Stimulated activated memory B cell treated with anti-CD40 and anti-IgM and Interleukin-4, amounts not matched to agents 10 μg/mL and 1 μg/mL and 100 μg/mL, for 72 hours (primary cell): ENCODE measurements around the gene STX8.
"Not testable (repeated sequence)": the region's sequence is repeated elsewhere in the genome, so short reads cannot be mapped to it uniquely, and the experiment has no call there.

Source experiments
- ATAC-seq: fragments of 150-1000 bp; cut with Tn5 transposase; 2 replicates; pipeline ENCODE4 v1.10.0; 2021
- H3K27ac Mint-ChIP-seq: one replicate; pipeline ENCODE4 v1.8.0; 2022; ENCODE audit warnings: mild to moderate bottlenecking, mixed read lengths
- H3K27me3 Mint-ChIP-seq: one replicate; pipeline ENCODE4 v1.8.0; 2022; ENCODE audit warnings: mixed read lengths
- H3K36me3 Mint-ChIP-seq: one replicate; pipeline ENCODE4 v1.8.0; 2022; ENCODE audit warnings: mixed read lengths
- H3K4me1 Mint-ChIP-seq: one replicate; pipeline ENCODE4 v1.8.0; 2022; ENCODE audit warnings: mixed read lengths
- H3K4me3 Mint-ChIP-seq: one replicate; pipeline ENCODE4 v1.8.0; 2022; ENCODE audit warnings: mild to moderate bottlenecking, moderate library complexity, mixed read lengths
- H3K9me3 Mint-ChIP-seq: one replicate; pipeline ENCODE4 v1.8.0; 2022; ENCODE audit warnings: mixed read lengths

The STX8 gene

DNA sequence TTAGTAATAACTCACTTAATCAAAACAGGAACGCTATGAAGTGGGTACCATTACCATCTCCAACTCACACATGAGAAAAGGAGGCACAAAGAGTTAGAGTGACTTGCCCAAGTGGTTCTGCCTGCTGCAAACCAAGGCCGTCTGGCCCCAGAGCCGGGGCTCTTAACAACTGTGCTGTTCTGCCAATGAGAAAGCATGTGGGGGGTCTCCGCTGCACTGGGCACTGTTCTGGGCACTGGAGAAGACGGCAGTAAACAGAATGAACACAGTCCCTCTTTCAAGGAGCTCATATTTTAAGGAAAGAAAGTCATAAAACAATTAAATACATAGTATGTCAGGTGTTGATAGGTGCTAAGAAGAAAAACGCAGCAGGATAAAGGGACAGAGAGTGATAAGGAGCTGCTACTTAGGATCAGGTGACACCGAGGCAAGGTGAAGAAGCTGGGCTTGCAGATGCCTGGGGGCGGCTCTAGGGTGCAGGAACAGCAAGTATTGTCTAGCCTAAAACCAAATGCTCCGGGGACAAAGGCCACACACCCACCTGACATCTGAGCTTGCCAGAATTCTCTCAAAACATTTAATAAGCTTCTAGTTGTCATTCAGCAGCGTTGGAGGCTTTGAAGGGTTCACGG, 6.5 kb downstream of the STX8 start:
- Mint-ChIP-seq H3K4me1 (peaks cover 41% of the 10 kb centered on the region), H3K9me3 (peaks cover 6% of the 10 kb centered on the region), H3K4me3 (no peak overlapping the region), H3K36me3 (peaks cover 45% of the 10 kb centered on the region), H3K27ac (no peak overlapping the region), H3K27me3 (no peaks in the 10 kb centered on the region)
- no peak for ATAC-seq

DNA sequence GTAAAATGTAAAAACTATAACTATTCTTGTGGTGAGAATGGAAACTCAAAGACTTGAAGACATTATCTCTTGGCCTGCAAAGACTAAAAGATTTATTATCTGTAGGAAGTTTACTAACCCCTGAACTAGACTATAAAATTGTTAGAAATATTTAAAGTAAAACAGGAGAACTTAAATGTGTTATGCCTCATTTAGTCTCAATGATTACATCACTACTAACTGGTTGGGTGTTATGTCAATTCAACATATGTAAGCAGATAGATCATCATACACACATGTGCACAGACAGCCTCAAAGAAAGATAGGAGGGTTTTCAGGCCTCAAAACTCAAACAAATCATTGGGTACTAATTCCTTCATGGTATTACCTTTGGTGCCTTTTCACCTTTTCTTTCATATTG, 7.6 kb downstream of the STX8 start:
- ATAC-seq: no peak
- peaks cover 8% of the 10 kb centered on the region for H3K9me3 Mint-ChIP-seq
- peaks cover 34% of the 10 kb centered on the region for H3K4me1 Mint-ChIP-seq
- H3K36me3 Mint-ChIP-seq: peaks cover 56% of the 10 kb centered on the region
- no peak overlapping the region for H3K4me3 Mint-ChIP-seq
- no peaks in the 10 kb centered on the region for H3K27me3 Mint-ChIP-seq
- no peak overlapping the region for H3K27ac Mint-ChIP-seq

DNA sequence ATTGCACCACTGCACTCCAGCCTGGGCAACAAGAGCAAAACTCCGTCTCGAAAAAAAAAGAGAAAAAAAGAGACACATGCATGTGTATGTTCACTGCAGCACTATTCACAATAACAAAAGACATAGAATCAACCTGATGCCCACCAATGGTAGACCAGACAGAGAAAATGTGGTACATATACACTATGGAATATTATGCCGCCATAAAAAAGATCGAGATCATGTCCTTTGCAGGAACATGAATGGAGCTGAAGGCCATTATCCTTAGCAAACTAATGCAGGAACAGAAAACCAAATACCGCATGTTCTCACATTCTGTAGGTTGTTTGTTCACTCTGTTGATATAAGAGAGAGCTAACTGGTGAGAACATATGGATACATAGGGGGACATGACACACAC, 8.9 kb downstream of the STX8 start:
- not testable (repeated sequence) for ATAC-seq, H3K27me3 Mint-ChIP-seq, H3K4me3 Mint-ChIP-seq, H3K27ac Mint-ChIP-seq, H3K9me3 Mint-ChIP-seq
- Mint-ChIP-seq H3K36me3 (peaks cover 65% of the 10 kb centered on the region), H3K4me1 (peaks cover 34% of the 10 kb centered on the region)

DNA sequence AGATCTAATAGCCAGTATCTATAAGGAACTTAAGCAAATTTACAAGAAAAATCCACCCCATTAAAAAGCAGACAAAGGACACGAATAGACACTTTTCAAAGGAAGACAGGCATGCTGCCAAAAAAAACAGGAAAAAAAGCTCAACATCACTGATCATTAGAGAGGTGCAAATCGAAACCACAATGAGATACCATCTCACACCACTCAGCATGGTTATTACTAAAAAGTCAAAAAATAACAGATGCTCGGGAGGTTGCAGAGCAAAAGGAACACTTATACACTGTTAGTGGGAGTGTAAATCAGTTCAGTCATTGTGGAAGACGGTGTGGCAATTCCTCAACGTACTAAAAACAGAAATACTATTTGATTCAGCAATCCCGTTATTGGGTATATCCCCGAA, 9.6 kb downstream of the STX8 start:
- H3K27me3 Mint-ChIP-seq: no peaks in the 10 kb centered on the region
- no peak for ATAC-seq
- no peak overlapping the region for H3K27ac Mint-ChIP-seq
- H3K4me1 Mint-ChIP-seq: peaks cover 34% of the 10 kb centered on the region
- peaks cover 8% of the 10 kb centered on the region for H3K9me3 Mint-ChIP-seq
- no peak overlapping the region for H3K4me3 Mint-ChIP-seq
- peaks cover 65% of the 10 kb centered on the region for H3K36me3 Mint-ChIP-seq

DNA sequence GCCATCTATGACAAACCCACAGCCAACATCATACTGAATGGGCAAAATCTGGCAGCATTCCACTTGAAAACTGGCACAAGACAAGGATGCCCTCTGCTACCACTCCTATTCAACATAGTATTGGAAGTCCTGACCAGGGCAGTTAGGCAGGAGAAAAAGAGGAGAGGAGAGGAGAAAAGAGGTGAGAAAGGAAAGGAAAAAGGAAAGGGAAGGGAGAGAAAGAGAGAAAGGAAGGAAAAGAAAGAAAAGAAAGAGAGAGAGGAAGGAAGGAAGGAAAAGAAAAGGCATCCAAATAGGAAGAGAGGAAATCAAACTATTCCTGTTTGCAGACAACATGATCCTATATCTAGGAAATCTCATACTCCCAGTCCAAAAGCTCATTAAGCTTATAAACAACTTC, 11.5 kb downstream of the STX8 start:
- ATAC-seq: no peak
- Mint-ChIP-seq H3K36me3 (peaks cover 55% of the 10 kb centered on the region), H3K9me3 (peaks cover 8% of the 10 kb centered on the region), H3K4me1 (peaks cover 34% of the 10 kb centered on the region), H3K27me3 (no peaks in the 10 kb centered on the region), H3K27ac (no peak overlapping the region), H3K4me3 (no peak overlapping the region)

DNA sequence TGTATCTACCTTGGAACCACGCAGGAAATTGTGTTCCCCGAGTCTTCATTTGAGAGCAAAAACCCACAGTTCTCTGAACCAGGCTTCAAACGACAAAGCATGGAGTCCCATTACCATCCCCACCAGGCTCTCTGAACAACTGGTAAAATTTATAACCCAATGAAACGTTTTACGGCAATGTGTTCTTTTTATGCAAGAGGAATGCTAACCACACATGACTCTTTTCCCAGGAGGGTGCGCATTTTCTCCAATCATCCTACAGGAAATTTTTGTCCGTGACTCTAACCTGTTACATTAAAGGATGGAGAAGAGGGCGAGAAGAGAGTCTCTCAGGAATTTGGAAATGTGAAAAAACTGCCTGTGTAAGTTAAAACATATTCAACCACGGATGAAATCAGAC, 17.8 kb downstream of the STX8 start:
- Mint-ChIP-seq H3K4me1 (no peaks in the 10 kb centered on the region), H3K27ac (no peak overlapping the region), H3K9me3 (no peaks in the 10 kb centered on the region), H3K4me3 (no peak overlapping the region), H3K27me3 (no peaks in the 10 kb centered on the region), H3K36me3 (peaks cover 34% of the 10 kb centered on the region)
- ATAC-seq: no peak

DNA sequence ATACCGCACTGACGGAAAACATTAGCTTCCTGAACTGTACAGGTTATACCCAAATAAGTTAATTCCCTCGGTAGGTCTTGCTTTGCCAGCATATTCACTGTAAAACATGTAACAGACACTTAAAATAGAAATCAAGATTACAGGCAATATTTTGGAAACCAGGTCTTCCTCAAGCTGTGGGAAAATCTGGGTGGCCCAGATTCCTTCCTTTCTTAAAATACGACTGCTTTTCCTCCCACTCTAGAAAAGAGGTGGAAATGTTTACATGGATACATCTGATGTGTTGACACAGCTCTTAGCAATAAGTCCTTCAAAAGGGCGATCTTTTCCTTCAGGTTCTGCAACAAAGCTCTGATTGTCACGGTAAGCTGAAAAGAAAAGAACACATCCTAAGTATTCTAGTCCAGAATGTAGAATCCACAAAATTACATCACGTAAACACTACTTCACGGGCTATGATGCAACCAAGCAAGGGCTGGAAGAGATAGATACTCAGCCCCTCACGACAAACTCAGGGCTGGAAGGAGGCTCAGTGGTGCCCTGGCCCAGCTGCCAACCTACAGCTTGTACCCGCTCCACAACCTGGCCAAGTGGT, 18.4 kb downstream of the STX8 start:
- no peak overlapping the region for H3K27ac Mint-ChIP-seq
- H3K4me3 Mint-ChIP-seq: no peak overlapping the region
- no peaks in the 10 kb centered on the region for H3K9me3 Mint-ChIP-seq
- peaks cover 29% of the 10 kb centered on the region for H3K36me3 Mint-ChIP-seq
- no peaks in the 10 kb centered on the region for H3K27me3 Mint-ChIP-seq
- ATAC-seq: no peak
- H3K4me1 Mint-ChIP-seq: no peaks in the 10 kb centered on the region

DNA sequence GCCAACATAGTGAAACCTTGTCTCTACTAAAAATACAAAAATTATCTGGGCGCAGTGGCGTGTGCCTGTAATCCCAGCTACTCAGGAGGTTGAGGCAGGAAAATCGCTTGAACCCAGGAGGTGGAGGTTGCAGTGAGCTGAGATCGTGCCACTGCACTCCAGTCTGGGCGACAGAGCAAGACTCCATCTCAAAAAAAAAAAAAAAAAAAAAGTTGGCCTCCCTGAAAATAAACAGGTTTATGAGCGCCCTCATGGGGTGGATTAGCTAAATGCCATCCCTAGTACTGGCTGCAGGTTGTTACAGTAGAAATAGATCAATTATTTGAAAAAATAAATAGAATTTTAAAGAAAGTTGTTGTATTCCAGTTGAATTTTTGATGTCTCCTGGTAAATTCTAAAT, 20.9 kb downstream of the STX8 start:
- H3K4me3 Mint-ChIP-seq, H3K27me3 Mint-ChIP-seq, H3K4me1 Mint-ChIP-seq, H3K27ac Mint-ChIP-seq, ATAC-seq, H3K9me3 Mint-ChIP-seq: not testable (repeated sequence)
- peaks cover 42% of the 10 kb centered on the region for H3K36me3 Mint-ChIP-seq

DNA sequence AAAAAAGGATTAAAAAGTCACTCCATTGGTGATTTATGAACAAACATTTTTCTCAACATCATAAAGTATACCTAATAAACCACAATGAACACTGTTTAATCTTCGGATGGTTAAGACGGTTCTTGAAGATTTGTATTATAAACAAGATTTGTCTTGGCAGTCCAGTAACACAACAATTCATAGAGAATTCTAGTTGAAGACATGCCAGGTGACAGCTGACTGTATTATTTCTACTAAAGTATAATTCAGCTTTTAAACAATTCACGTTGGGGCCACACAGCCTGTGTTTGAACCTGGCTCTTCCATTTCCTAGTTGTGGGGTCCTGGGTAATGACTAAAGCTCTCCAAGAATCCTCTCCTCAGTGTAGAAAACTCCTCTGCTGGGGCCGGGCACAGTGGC, 22.0 kb downstream of the STX8 start:
- no peaks in the 10 kb centered on the region for H3K27me3 Mint-ChIP-seq
- no peaks in the 10 kb centered on the region for H3K9me3 Mint-ChIP-seq
- ATAC-seq: no peak
- H3K27ac Mint-ChIP-seq: no peak overlapping the region
- H3K4me1 Mint-ChIP-seq: no peaks in the 10 kb centered on the region
- H3K36me3 Mint-ChIP-seq: peaks cover 44% of the 10 kb centered on the region
- H3K4me3 Mint-ChIP-seq: no peak overlapping the region

DNA sequence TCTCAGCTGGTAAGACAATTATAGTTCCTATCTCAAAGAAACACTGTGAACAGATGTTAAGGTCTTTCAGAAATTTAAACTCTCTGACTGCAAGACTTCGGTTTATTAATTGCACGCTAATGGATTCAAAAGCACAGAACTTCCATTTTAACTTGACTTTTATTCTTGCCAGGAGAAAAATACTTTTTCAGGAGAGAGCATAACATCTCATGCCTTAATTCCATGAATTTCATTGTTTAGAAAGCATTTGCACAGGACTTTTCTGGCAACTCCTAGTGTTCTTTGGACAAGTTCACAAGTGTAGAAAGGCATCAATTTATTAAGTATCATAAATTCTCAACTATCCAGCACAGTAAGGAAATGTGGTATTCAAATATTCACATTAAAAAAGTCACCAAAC, 22.4 kb downstream of the STX8 start:
- ATAC-seq: no peak
- Mint-ChIP-seq H3K27ac (no peak overlapping the region), H3K27me3 (no peaks in the 10 kb centered on the region), H3K4me3 (no peak overlapping the region), H3K4me1 (no peaks in the 10 kb centered on the region), H3K9me3 (no peaks in the 10 kb centered on the region), H3K36me3 (peaks cover 40% of the 10 kb centered on the region)

DNA sequence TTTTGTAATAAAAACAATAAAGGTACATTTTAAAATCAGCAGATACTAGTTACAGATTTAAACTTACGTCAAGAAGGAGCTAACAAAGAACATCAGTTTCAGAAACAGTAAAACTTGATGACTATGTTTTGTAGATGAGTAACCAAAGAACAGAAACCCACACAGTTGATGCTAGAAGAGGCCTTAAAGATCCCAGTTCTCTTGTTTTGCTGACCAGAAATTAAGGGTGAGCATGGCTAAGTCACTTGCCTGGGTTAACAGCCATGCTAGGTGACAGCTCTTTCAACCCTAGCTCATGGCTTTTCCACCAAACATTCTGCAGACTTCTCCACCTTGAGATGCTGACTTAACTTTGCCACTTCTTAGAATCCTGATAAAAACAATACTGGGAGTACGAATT, 26.4 kb downstream of the STX8 start:
- H3K4me1 Mint-ChIP-seq: no peaks in the 10 kb centered on the region
- H3K36me3 Mint-ChIP-seq: peaks cover 33% of the 10 kb centered on the region
- no peaks in the 10 kb centered on the region for H3K27me3 Mint-ChIP-seq
- H3K9me3 Mint-ChIP-seq: no peaks in the 10 kb centered on the region
- H3K27ac Mint-ChIP-seq: no peak overlapping the region
- ATAC-seq: no peak
- no peak overlapping the region for H3K4me3 Mint-ChIP-seq

DNA sequence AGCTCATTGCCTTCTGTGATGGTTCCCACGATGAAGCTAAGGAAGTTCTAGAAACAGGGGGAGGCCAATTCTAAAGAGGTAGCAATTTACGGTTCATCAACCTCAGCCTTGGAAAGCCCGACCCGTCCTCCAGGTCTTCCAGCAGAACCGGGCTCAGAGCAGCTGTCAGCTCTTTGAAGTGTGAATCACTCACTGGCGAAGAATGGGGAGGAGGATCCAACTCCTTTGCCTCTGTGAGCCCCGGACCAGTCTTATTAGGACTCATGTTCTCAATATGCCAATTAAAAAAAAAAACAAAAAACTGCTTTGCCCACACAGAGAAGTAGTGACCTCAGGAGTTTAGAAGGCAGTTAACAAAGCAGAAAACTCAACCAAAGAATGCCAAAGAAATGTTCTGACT, 31.4 kb downstream of the STX8 start:
- Mint-ChIP-seq H3K4me1 (no peaks in the 10 kb centered on the region), H3K9me3 (no peaks in the 10 kb centered on the region), H3K36me3 (peaks cover 44% of the 10 kb centered on the region), H3K27ac (no peak overlapping the region), H3K4me3 (no peak overlapping the region), H3K27me3 (no peaks in the 10 kb centered on the region)
- ATAC-seq: no peak

DNA sequence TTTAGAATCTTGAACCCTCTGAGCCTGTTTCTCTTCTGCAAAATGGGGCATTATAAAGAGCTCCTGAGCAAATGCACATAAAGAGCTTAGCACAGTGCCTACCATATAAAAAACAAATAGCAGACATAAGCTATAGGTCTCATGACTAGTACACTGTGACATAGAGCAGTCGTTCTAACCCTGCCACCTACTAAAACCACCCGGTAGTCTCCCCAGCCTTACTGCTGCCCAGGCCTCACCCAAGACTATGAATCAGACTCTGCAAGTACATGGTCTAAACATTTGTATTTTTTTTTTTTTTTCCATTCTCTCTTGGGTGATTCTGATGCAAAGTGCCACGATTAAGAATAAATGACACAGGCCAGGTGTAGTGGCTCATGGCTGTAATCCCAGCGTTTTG, 33.9 kb downstream of the STX8 start:
- Mint-ChIP-seq H3K27ac (no peak overlapping the region), H3K4me3 (no peak overlapping the region), H3K4me1 (no peaks in the 10 kb centered on the region), H3K9me3 (no peaks in the 10 kb centered on the region), H3K36me3 (peaks cover 52% of the 10 kb centered on the region), H3K27me3 (no peaks in the 10 kb centered on the region)
- no peak for ATAC-seq

DNA sequence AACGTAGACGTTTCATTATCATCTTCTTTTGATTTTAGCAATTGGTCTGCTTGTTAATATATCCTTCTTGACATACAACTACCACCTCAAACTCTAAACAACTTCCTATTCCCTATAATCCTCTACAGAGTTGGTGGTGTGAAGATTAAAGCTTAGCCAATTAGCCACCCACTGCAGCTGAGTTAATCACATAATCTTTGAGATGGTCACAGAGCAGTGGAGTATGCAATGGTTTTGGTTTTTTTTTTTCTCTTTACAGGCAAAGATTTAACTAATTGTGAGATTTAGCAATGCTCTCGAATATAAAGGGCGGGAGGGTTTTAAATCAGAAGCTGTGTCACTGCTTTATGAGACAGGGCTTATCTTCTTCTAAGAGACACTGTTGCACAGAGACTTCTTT, 37.0 kb downstream of the STX8 start:
- Mint-ChIP-seq H3K4me1 (no peaks in the 10 kb centered on the region), H3K36me3 (peaks cover 41% of the 10 kb centered on the region), H3K27me3 (no peaks in the 10 kb centered on the region), H3K4me3 (no peak overlapping the region), H3K27ac (no peak overlapping the region), H3K9me3 (no peaks in the 10 kb centered on the region)
- ATAC-seq: no peak

DNA sequence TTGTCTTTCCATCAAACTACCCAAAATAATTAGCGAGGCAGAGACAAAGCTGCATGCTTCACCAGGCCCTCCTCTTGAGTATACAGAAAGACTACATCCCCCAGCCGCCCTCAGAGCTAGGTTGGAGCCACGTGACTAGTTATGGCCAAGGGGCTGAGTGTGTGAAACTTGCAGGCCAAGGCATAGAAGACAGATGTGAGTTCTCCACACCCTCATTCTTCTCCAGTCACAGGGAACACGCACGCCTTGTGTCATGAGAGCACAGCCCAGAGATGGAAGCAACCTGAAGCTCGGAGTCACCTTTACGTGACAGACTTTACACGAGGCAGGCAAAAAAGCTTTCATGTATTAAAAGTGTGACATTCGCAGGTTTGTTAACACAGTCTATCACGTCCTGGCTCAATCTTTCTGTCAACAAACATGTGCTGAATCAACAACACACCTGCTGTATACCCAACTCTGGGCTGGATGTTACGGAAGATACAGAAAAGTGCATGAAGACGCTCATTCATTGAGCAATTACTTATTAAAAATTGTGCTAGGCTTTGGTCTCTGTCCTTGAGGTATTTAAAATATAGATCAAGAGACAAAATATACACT, 38.3 kb downstream of the STX8 start:
- no peaks in the 10 kb centered on the region for H3K27me3 Mint-ChIP-seq
- H3K4me1 Mint-ChIP-seq: no peaks in the 10 kb centered on the region
- no peaks in the 10 kb centered on the region for H3K9me3 Mint-ChIP-seq
- no peak overlapping the region for H3K27ac Mint-ChIP-seq
- no peak for ATAC-seq
- no peak overlapping the region for H3K4me3 Mint-ChIP-seq
- H3K36me3 Mint-ChIP-seq: peaks cover 29% of the 10 kb centered on the region

DNA sequence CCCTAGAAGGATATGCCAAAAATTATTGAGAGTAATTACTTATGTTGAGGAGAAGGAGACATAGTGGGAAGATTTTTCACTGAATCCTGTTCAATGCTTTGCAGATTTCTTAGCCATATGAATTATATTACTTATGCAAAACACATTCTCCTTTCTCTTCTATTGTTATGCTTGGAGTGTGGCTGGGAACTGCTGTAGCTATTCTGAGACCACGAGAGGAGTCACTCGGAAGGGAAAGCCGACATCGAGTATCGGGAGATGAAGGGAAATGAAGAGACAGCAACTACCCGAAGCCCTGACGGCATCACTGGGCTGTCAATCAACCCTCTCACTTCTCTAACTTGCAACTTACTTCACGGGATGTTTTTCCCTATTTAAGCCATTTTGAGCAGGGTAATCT, 39.6 kb downstream of the STX8 start:
- Mint-ChIP-seq H3K4me3 (no peak overlapping the region), H3K9me3 (no peaks in the 10 kb centered on the region), H3K27me3 (no peaks in the 10 kb centered on the region), H3K36me3 (peaks cover 25% of the 10 kb centered on the region), H3K4me1 (no peaks in the 10 kb centered on the region), H3K27ac (no peak overlapping the region)
- ATAC-seq: no peak
